DOHH2 (cell line): ENCODE results near the gene MBD2.
"Not testable (repeated sequence)": the region's sequence is repeated elsewhere in the genome, so short reads cannot be mapped to it uniquely, and the experiment has no call there.

Experiments used
- H3F3A ChIP-seq: fragments of 200-600 bp; sonication (generic), shearing (Covaris generic); 2 replicates; pipeline ENCODE4 v1.6.0; 2016; ENCODE audit warnings: antibody characterized with exemption, mild to moderate bottlenecking; ENCODE audit not compliant: control insufficient read depth, insufficient read depth
- H3K27ac ChIP-seq: fragments of 200-600 bp; sonication (generic); 2 replicates; pipeline ENCODE4 v1.5.1; 2014; ENCODE audit warnings: low read depth, mild to moderate bottlenecking, low read length, moderate library complexity
- H3K27me3 ChIP-seq: fragments of 200-600 bp; sonication (generic); 2 replicates; pipeline ENCODE4 v1.6.1; 2014; ENCODE audit warnings: mild to moderate bottlenecking, low read length, mixed read lengths; ENCODE audit not compliant: control insufficient read depth
- H3K36me3 ChIP-seq: fragments of 200-600 bp; sonication (generic); 2 replicates; pipeline ENCODE4 v1.6.1; 2014; ENCODE audit warnings: mild to moderate bottlenecking, low read length, moderate library complexity, mixed read lengths; ENCODE audit not compliant: control insufficient read depth
- H3K4me1 ChIP-seq: fragments of 200-600 bp; sonication (generic); 2 replicates; pipeline ENCODE4 v1.6.1; 2014; ENCODE audit warnings: mild to moderate bottlenecking, low read length, mixed read lengths; ENCODE audit not compliant: control insufficient read depth
- H3K4me2 ChIP-seq: fragments of 200-600 bp; sonication (generic); 2 replicates; pipeline ENCODE4 v1.6.0; 2014; ENCODE audit warnings: mild to moderate bottlenecking, low read length, moderate library complexity
- H3K4me3 ChIP-seq: fragments of 200-600 bp; sonication (generic); 2 replicates; pipeline ENCODE4 v1.5.1; 2014; ENCODE audit warnings: mild to moderate bottlenecking, low read length, mixed read lengths
- H3K79me2 ChIP-seq: fragments of 200-600 bp; sonication (generic); 2 replicates; pipeline ENCODE4 v1.6.1; 2014; ENCODE audit warnings: mild to moderate bottlenecking, low read length, mixed read lengths; ENCODE audit not compliant: control insufficient read depth
- H3K9me2 ChIP-seq: fragments of 200-600 bp; sonication (generic); replicated peaks from 2 replicates; pipeline ENCODE4 v1.6.1; 2014; ENCODE audit warnings: mild to moderate bottlenecking, low read length, mixed read lengths; ENCODE audit not compliant: control insufficient read depth
- H3K9me3 ChIP-seq: fragments of 200-600 bp; sonication (generic); 2 replicates; pipeline ENCODE4 v1.6.1; 2014; ENCODE audit warnings: antibody characterized with exemption, low read length, mixed read lengths; ENCODE audit not compliant: control insufficient read depth, insufficient read depth
- H4K20me1 ChIP-seq: fragments of 200-600 bp; sonication (generic); 2 replicates; pipeline ENCODE4 v1.6.0; 2014; ENCODE audit warnings: low read depth, mild to moderate bottlenecking, antibody characterized with exemption, low read length, moderate library complexity; ENCODE audit not compliant: control insufficient read depth, insufficient read depth
- EZH2phosphoT487 ChIP-seq: fragments of 200-600 bp; sonication (generic); IDR thresholded peaks from 2 replicates; pipeline ENCODE4 v1.6.1; 2017; ENCODE audit warnings: borderline replicate concordance, mild to moderate bottlenecking, antibody characterized with exemption, low read length, moderate library complexity, mixed read lengths
- TF ChIP-seq, protein P1 (sequence below): fragments of 200-600 bp; sonication (generic); IDR thresholded peaks from one replicate; pipeline ENCODE4 v1.5.1; 2014; ENCODE audit warnings: antibody characterized with exemption, mild to moderate bottlenecking, low read depth, low read length; ENCODE audit not compliant: poor library complexity, severe bottlenecking

The MBD2 gene

DNA sequence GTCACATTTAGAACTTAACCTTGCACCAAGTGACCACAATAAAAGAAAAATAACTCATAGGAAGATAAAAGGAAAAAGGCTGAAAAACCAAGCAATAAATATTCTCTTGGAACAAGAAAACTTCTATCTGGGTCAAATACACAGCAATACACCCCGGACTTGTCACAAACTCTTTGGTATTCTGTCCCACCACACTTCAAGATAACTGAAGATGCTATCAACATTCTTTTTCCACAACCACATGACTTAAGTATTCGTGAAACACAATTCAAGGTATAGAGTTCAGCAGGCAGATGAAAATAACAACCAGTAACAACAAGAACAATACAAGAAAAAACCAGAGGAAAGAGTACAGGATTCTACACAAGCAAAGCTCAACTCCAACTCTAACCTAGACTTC is 18.0 kb downstream of the MBD2 start:
- peaks cover 100% of the 10 kb centered on the region for H3K79me2 ChIP-seq
- H3K27me3 ChIP-seq, result no peaks in the 10 kb centered on the region

DNA sequence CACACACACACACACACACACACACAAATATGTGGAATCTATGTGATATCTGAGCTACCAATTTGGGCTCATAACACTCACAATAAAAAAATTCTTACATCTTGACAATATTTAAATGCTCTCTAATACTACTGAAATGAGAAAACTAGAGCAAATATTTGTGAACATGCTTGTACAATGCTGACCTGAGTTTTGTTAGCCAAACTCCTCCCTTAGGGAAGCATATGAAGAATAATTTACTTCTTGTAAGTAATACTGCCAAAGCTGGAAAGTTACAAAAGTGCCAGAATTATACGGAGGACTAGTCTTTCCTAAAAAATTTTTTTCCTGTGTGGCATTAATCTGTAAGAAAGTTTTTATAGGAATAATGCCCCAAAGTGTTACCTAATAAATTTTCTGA is 18.5 kb downstream of the MBD2 start:
- TF ChIP-seq EZH2phosphoT487, result no peak
- TF ChIP-seq, protein P1, sequence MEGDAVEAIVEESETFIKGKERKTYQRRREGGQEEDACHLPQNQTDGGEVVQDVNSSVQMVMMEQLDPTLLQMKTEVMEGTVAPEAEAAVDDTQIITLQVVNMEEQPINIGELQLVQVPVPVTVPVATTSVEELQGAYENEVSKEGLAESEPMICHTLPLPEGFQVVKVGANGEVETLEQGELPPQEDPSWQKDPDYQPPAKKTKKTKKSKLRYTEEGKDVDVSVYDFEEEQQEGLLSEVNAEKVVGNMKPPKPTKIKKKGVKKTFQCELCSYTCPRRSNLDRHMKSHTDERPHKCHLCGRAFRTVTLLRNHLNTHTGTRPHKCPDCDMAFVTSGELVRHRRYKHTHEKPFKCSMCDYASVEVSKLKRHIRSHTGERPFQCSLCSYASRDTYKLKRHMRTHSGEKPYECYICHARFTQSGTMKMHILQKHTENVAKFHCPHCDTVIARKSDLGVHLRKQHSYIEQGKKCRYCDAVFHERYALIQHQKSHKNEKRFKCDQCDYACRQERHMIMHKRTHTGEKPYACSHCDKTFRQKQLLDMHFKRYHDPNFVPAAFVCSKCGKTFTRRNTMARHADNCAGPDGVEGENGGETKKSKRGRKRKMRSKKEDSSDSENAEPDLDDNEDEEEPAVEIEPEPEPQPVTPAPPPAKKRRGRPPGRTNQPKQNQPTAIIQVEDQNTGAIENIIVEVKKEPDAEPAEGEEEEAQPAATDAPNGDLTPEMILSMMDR, result no peak
- H3K9me2 ChIP-seq, result no peaks in the 10 kb centered on the region
- H3K79me2 ChIP-seq, result peaks cover 100% of the 10 kb centered on the region
- H3K4me1 ChIP-seq, result peaks cover 61% of the 10 kb centered on the region
- peaks cover 25% of the 10 kb centered on the region; the same call in 1 of the 2 replicates for H4K20me1 ChIP-seq
- H3F3A ChIP-seq, result no peaks in the 10 kb centered on the region
- H3K4me2 ChIP-seq, result no peak overlapping the region
- H3K9me3 ChIP-seq, result no peaks in the 10 kb centered on the region
- no peaks in the 10 kb centered on the region for H3K27me3 ChIP-seq
- H3K36me3 ChIP-seq, result peaks cover 76% of the 10 kb centered on the region
- H3K27ac ChIP-seq, result no peak overlapping the region
- H3K4me3 ChIP-seq, result no peak overlapping the region

More for the DNA sequence above, 18.0 kb downstream of the MBD2 start:
- H3K27ac ChIP-seq, result no peak overlapping the region
- peaks cover 66% of the 10 kb centered on the region for H3K4me1 ChIP-seq
- peaks cover 26% of the 10 kb centered on the region; the same call in 1 of the 2 replicates for H4K20me1 ChIP-seq
- TF ChIP-seq EZH2phosphoT487, result no peak
- TF ChIP-seq, protein P1, result no peak
- H3K4me3 ChIP-seq, result no peak overlapping the region
- H3K4me2 ChIP-seq, result peak overlapping the region; percentile 9; the same call in 1 of the 2 replicates
- peaks cover 73% of the 10 kb centered on the region for H3K36me3 ChIP-seq
- H3F3A ChIP-seq, result no peaks in the 10 kb centered on the region
- H3K9me2 ChIP-seq, result no peaks in the 10 kb centered on the region
- H3K9me3 ChIP-seq, result no peaks in the 10 kb centered on the region

DNA sequence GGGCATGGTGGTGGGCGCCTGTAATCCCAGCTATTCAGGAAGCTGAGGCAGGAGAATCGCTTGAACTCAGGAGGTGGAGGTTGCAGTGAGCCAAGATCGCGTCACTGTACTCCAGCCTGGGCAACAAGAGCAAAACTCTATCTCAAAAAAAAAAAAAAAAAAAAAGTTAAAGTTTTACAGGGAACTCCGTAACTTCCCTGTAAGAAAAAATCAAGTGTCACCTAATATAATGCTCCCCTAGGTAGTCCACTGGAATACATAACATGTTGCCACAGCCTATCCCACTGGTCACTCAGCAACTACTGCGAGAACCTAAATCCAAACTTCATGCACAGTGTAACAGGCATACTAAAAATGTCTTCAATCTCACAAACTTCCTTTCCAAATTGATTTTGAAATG is 19.0 kb downstream of the MBD2 start:
- H3K27me3 ChIP-seq, H3K4me3 ChIP-seq, H3F3A ChIP-seq, H3K27ac ChIP-seq, H3K4me2 ChIP-seq, H3K9me2 ChIP-seq, H3K9me3 ChIP-seq: not testable (repeated sequence)
- Histone ChIP-seq H4K20me1 (peaks cover 25% of the 10 kb centered on the region; the same call in 1 of the 2 replicates), H3K36me3 (peaks cover 78% of the 10 kb centered on the region), H3K4me1 (peaks cover 56% of the 10 kb centered on the region), H3K79me2 (peaks cover 100% of the 10 kb centered on the region)

DNA sequence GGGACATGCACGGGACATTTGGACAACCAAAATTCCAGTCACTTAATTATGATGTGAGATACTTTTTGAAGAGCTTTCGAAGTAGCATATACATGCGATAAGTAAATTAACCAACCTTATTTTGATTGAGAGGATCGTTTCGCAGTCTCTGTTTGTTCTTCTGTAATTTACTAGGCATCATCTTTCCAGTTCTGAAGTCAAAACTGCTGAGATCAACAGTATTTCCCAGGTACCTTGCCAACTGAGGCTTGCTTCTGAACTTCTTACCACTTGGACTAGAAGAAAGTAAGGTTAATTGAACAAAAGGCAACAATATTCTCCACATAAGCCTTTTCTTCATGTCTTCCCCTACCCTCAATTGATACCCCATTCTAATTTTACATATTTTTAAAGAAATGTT is 19.6 kb downstream of the MBD2 start:
- H3K9me2 ChIP-seq, result no peaks in the 10 kb centered on the region

More for the DNA sequence above, 19.6 kb downstream of the MBD2 start:
- Histone ChIP-seq H3K36me3 (peaks cover 80% of the 10 kb centered on the region), H3K4me2 (no peak overlapping the region), H4K20me1 (peaks cover 24% of the 10 kb centered on the region; the same call in 1 of the 2 replicates), H3K27me3 (no peaks in the 10 kb centered on the region), H3F3A (no peaks in the 10 kb centered on the region), H3K4me1 (peaks cover 50% of the 10 kb centered on the region), H3K79me2 (peaks cover 100% of the 10 kb centered on the region), H3K27ac (no peak overlapping the region), H3K4me3 (no peak overlapping the region), H3K9me3 (no peaks in the 10 kb centered on the region)
- no peak for TF ChIP-seq EZH2phosphoT487
- TF ChIP-seq, protein P1, result no peak
